ENCODE data around the gene SH3GLB2. TPM values are rescaled to one million over a fixed set of nuclear protein-coding genes. Genes with fewer than 3 reads are reported as not detected.
A peak's percentile ranks its signal among the peaks of the same experiment; 100 is the strongest.

The SH3GLB2 gene
- total and polyA plus RNA-seq, 2 of the 8 experiments (the other 6 are each of a cell fraction or from before 2014, with no cell fraction given): 52.7 to 79.9 TPM

DNA sequence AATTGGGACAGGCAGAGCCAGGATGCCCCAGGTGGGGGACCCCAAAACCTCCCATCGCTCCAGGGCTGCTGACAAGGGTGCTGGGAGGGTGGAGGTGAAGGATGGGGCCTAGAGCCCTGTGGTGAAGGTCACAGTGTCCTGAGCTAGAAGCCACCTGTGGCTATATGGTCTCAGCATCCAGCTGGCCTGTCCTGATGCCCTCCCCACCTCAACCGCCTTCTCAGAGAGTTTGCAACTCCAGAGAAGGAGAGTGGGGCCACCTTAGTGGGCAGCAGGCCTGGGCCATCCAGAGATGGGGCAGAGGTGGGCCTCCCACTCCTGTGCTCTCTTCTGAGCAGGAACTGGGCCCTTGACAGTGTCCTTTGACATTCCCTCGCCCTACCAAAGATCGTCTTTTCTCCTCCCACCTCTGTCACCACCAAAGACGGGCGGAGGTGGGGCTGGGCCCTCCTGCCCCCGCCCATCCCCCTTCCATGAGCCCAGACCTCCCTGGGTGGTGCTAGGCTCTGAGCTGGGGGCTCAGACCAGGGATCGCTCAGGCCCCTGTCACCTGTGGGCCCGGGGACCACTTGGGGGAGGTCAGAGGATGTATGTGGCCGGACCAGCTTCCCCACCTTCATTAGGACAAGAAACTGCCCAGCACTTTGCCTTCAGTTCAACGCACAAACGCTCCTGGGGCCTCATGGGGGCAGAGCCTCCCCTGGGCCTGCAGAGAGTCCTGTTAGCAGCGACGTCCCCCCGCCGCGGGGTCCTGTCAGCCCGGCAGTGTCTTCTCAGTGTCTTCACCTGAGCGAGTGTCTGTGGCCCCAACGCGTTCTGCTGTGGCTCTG, 42.8 kb upstream of the SH3GLB2 start:
- peak overlapping the region; percentile 75; the same call in 1 of the 2 replicates for H2BK12ac ChIP-seq (ENCODE audit: low read depth, low read length)
- peak overlapping the region in 2 of 4 experiments; percentile 4 to 28; a peak in 2 of 7 replicates for H3K9ac ChIP-seq (replicated peaks in 1 of 4; ENCODE audit: extremely low read depth in 1 of 4, low read depth in 3 of 4, low read length in 3 of 4)
- ChIA-PET CTCF (ENCODE audit: partially characterized antibody) (interaction anchor here (0.9 to 1.4 kb wide), 2 partner anchors 16 to 26 kb away, joined by 3 to 6 read pairs; no protein-coding TSS in a partner anchor), POLR2A (ENCODE audit: partially characterized antibody) (interaction anchor here (0.6 to 2.2 kb wide), 6 partner anchors 10 to 251 kb away, joined by 3 to 12 read pairs (median 3); partner anchors contain the start of gene DOLPP1)
- no peak overlapping the region; the same call in 1 of the 2 replicates for H4K8ac ChIP-seq (ENCODE audit: extremely low read depth, insufficient read depth, low read length)
- H3K23me2 ChIP-seq (ENCODE audit: low read depth, low read length): no peaks in the 10 kb centered on the region
- H2BK20ac ChIP-seq (ENCODE audit: low read length): no peak overlapping the region; the same call in 1 of the 2 replicates
- H3K79me2 ChIP-seq (ENCODE audit: control insufficient read depth in 1 of 2, insufficient read depth in 2 of 2, low read length in 2 of 2): no peaks in the 10 kb centered on the region
- no peak overlapping the region for H2BK120ac ChIP-seq (replicated peaks; ENCODE audit: low read depth, low read length)
- DNase-seq (ENCODE audit: low read depth in 1 of 2, low spot score in 2 of 2) (peak in 1 of 2 experiments; percentile 50), FAIRE-seq (no peak)
- 87% methylated on average over 21 of the region's 21 CpGs; no CpG with 5 or more reads in 1 of the 2 experiments for WGBS, 2 experiments (ENCODE audit: extremely low coverage in 1 of 2, insufficient coverage in 1 of 2, insufficient read length in 1 of 2, insufficient replicate concordance in 2 of 2, low coverage in 1 of 2, low lambda C conversion rate in 2 of 2, missing lambda C conversion rate in 1 of 2)
- H2AK5ac ChIP-seq (ENCODE audit: low read depth, low read length): no peak overlapping the region
- H3K4me2 ChIP-seq (ENCODE audit: insufficient read depth in 1 of 2, low read depth in 2 of 2, low read length in 2 of 2): peak overlapping the region; percentile 63 to 81; a peak in 3 of 4 replicates
- no peak overlapping the region for H3K23ac ChIP-seq (ENCODE audit: insufficient read length)
- no peak overlapping the region for H3K56ac ChIP-seq (replicated peaks; ENCODE audit: insufficient read length, low read depth, low read length)
- H4K20me1 ChIP-seq (replicated peaks in 1 of 2; ENCODE audit: control insufficient read depth in 1 of 2, insufficient read depth in 2 of 2, low read length in 2 of 2): peaks cover 1 to 3% of the 10 kb centered on the region in 2 experiments
- no peak overlapping the region for H2AFZ ChIP-seq (ENCODE audit: low read length)
- peaks cover 0 to 16% (median 7%) of the 10 kb centered on the region in 4 experiments; a peak in 5 of 8 replicates for H3K36me3 ChIP-seq (ENCODE audit: control insufficient read depth in 2 of 4, insufficient read depth in 4 of 4, low read length in 3 of 4)
- no peaks in the 10 kb centered on the region for H3K79me1 ChIP-seq (ENCODE audit: low read depth, low read length)
- TF ChIP-seq, protein P1, sequence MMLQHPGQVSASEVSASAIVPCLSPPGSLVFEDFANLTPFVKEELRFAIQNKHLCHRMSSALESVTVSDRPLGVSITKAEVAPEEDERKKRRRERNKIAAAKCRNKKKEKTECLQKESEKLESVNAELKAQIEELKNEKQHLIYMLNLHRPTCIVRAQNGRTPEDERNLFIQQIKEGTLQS (IDR thresholded peaks at IDR 0.05; ENCODE audit: insufficient read depth, low read depth, low read length): no peak
- 0 out of 3 replicates have a peak, but pooled peaks of 1 of the 2 experiments have one; percentile 22 for TF ChIP-seq POLR2A (IDR thresholded peaks at IDR 0.05; ENCODE audit: control extremely low read depth in 1 of 2, low read depth in 2 of 2, low read length in 2 of 2)
- no peaks in the 10 kb centered on the region for H3K27me3 ChIP-seq (replicated peaks in 1 of 4; ENCODE audit: control insufficient read depth in 3 of 4, extremely low read depth in 1 of 4, insufficient read depth in 3 of 4, low read length in 3 of 4)
- H2BK15ac ChIP-seq (ENCODE audit: low read length): no peak overlapping the region
- H2BK5ac ChIP-seq (ENCODE audit: low read depth, low read length): peak overlapping the region; percentile 75
- H3K14ac ChIP-seq (ENCODE audit: insufficient read length): no peak overlapping the region
- H3K4me3 ChIP-seq (ENCODE audit: extremely low read depth in 1 of 4, insufficient read depth in 2 of 4, low read depth in 3 of 4, low read length in 4 of 4): peak overlapping the region in 1 of 4 experiments; percentile 33; a peak in 1 of 8 replicates
- no peak overlapping the region for H3K4ac ChIP-seq (replicated peaks; ENCODE audit: insufficient read length, low read depth, low read length)
- no peaks in the 10 kb centered on the region for H3K9me3 ChIP-seq (ENCODE audit: insufficient read depth in 2 of 2, low read depth in 1 of 2, low read length in 1 of 2)
- peak overlapping the region; percentile 47; the same call in 1 of the 2 replicates for H3K27ac ChIP-seq (ENCODE audit: low read depth, low read length)
- H3K4me1 ChIP-seq (replicated peaks in 1 of 4; ENCODE audit: control insufficient read depth in 3 of 4, insufficient read depth in 4 of 4, low read length in 3 of 4): peaks cover 6 to 19% (median 17%) of the 10 kb centered on the region in 4 experiments
- H4K91ac ChIP-seq (replicated peaks; ENCODE audit: insufficient read length, low read length): no peak overlapping the region
- peak overlapping the region; percentile 36 for H3K18ac ChIP-seq (ENCODE audit: extremely low read depth, low read length)
- H4K5ac ChIP-seq (ENCODE audit: insufficient read length, low read depth, low read length): no peak overlapping the region
